Peyer's patch (tissue), 4 donors: ENCODE results near the gene TNFAIP8.

Source experiments
- CTCF ChIP-seq, 6 experiments: fragments of 450-650 bp in 4 of 6; fragments of 200-600 bp in 2 of 6; sonication (generic) in 1 of 6; IDR thresholded peaks; one replicate each; pipeline ENCODE4 v1.5.1; 2017 to 2019; ENCODE audit warnings: antibody characterized with exemption in 6 of 6, mild to moderate bottlenecking in 3 of 6, moderate library complexity in 1 of 6
- POLR2A ChIP-seq, 2 donors: fragments of 450-650 bp; IDR thresholded peaks; one replicate each; pipeline ENCODE4 v1.5.1; 2017; ENCODE audit warnings: antibody characterized with exemption in 2 of 2, mild to moderate bottlenecking in 2 of 2, moderate library complexity in 2 of 2

- TF ChIP-seq POLR2A (IDR thresholded peaks at IDR 0.05) (no peak), CTCF (IDR thresholded peaks at IDR 0.05) (no peak)
Measured at GRCh38 chr5:119386596-119387344, 31.0 kb downstream of the TNFAIP8 start.
